Hippocampal formation (tissue), 2 donors: Measurements from ENCODE around the gene VWA3B.
"Not testable (repeated sequence)": the region's sequence is repeated elsewhere in the genome, so short reads cannot be mapped to it uniquely, and the experiment has no call there.

Source experiments
- DNase-seq, 2 donors: peaks; one replicate each; lab custom pipeline; 2025; lab: John Stamatoyannopoulos, UW

The VWA3B gene

GRCh38 chr2:98086491-98087446 lies at the start of gene VWA3B:
Gene VWA3B (plus strand): TSS chr2:98087167. CDS start chr2:98093093, 5,926 bp downstream.
- DNase-seq = peak in 1 of 2 donors; percentile 21

GRCh38 chr2:98037206-98037605 lies 49.8 kb upstream of the VWA3B start:
- DNase-seq = no peak

GRCh38 chr2:98037666-98038336 lies 49.2 kb upstream of the VWA3B start:
- no peak for DNase-seq

GRCh38 chr2:98039085-98039756 lies 47.7 kb upstream of the VWA3B start:
- no peak for DNase-seq

- no peak for DNase-seq
Observed at GRCh38 chr2:98040331-98040939, 46.5 kb upstream of the VWA3B start.

GRCh38 chr2:98043101-98043500 lies 43.9 kb upstream of the VWA3B start:
- DNase-seq = no peak

GRCh38 chr2:98044730-98045129 lies 42.2 kb upstream of the VWA3B start:
- DNase-seq = not testable (repeated sequence)

- no peak for DNase-seq
Observed at GRCh38 chr2:98050070-98050469, 36.9 kb upstream of the VWA3B start.

GRCh38 chr2:98058191-98058975 lies 28.6 kb upstream of the VWA3B start:
- peak in 1 of 2 donors; percentile 27 for DNase-seq

GRCh38 chr2:98060277-98060676 lies 26.7 kb upstream of the VWA3B start:
- no peak for DNase-seq

- DNase-seq = no peak
Observed at GRCh38 chr2:98063291-98063854, 23.6 kb upstream of the VWA3B start.

GRCh38 chr2:98065808-98066207 lies 21.2 kb upstream of the VWA3B start:
- no peak for DNase-seq

- DNase-seq = no peak
Observed at GRCh38 chr2:98067160-98067559, 19.8 kb upstream of the VWA3B start.

- DNase-seq = no peak
Observed at GRCh38 chr2:98070081-98070480, 16.9 kb upstream of the VWA3B start.

- DNase-seq = no peak
Observed at GRCh38 chr2:98072442-98072841, 14.5 kb upstream of the VWA3B start.

GRCh38 chr2:98078701-98079100 lies 8.3 kb upstream of the VWA3B start:
- DNase-seq = no peak

GRCh38 chr2:98084151-98084868 lies 2.7 kb upstream of the VWA3B start:
- no peak for DNase-seq

GRCh38 chr2:98084869-98085238 lies 2.1 kb upstream of the VWA3B start:
- no peak for DNase-seq

GRCh38 chr2:98085649-98086048 lies 1.3 kb upstream of the VWA3B start:
- DNase-seq = no peak

- DNase-seq = no peak
Observed at GRCh38 chr2:98087447-98088020, 567 bp downstream of the VWA3B start.
